OCI-LY3 (cell line): ENCODE measurements around the gene PNPLA2.
A peak's percentile ranks its signal among the peaks of the same experiment; 100 is the strongest.

Experiments
- H2AFZ ChIP-seq: fragments of 200-600, 300-600 bp; shearing (Covaris generic); 2 replicates; pipeline ENCODE4 v1.6.0; 2014; ENCODE audit warnings: antibody characterized with exemption, low read depth, low read length
- H3K27ac ChIP-seq: fragments of 200-600, 300-600 bp; sonication (generic); 2 replicates; pipeline ENCODE4 v1.5.1; 2014; ENCODE audit warnings: mild to moderate bottlenecking, low read length, moderate library complexity, mixed read lengths
- H3K27me3 ChIP-seq: fragments of 200-600, 300-600 bp; sonication (generic); 2 replicates; pipeline ENCODE4 v1.6.1; 2014; ENCODE audit warnings: low read depth, low read length, mixed read lengths
- H3K36me3 ChIP-seq: fragments of 200-600, 300-600 bp; sonication (generic); replicated peaks from 2 replicates; pipeline ENCODE3; 2014; ENCODE audit warnings: low read depth, low read length, mixed read lengths
- H3K4me1 ChIP-seq: fragments of 300-600, 200-600 bp; sonication (generic); 2 replicates; pipeline ENCODE4 v1.6.1; 2014; ENCODE audit warnings: low read length, mixed read lengths
- H3K4me2 ChIP-seq: fragments of 200-600, 300-600 bp; sonication (generic); 2 replicates; pipeline ENCODE4 v1.6.1; 2014; ENCODE audit warnings: low read length, mixed read lengths
- H3K4me3 ChIP-seq: fragments of 300-600, 200-600 bp; sonication (generic); 2 replicates; pipeline ENCODE4 v1.5.1; 2014; ENCODE audit warnings: antibody characterized with exemption, mild to moderate bottlenecking, low read length, moderate library complexity
- H3K79me2 ChIP-seq: fragments of 300-600, 200-600 bp; shearing (Covaris generic); 2 replicates; pipeline ENCODE4 v1.6.1; 2014; ENCODE audit warnings: mild to moderate bottlenecking, low read length, mixed read lengths
- H3K9ac ChIP-seq: fragments of 300-600, 200-600 bp; shearing (Covaris generic); 2 replicates; pipeline ENCODE4 v1.6.0; 2014; ENCODE audit warnings: mild to moderate bottlenecking, low read length, moderate library complexity
- H3K9me3 ChIP-seq: fragments of 200-600, 300-600 bp; shearing (Covaris generic); 2 replicates; pipeline ENCODE4 v1.6.1; 2014; ENCODE audit warnings: low read length, mixed read lengths; ENCODE audit not compliant: insufficient read depth
- H4K20me1 ChIP-seq: fragments of 200-600, 300-600 bp; sonication (generic); 2 replicates; pipeline ENCODE4 v1.6.1; 2016; ENCODE audit warnings: low read length, mixed read lengths; ENCODE audit not compliant: insufficient read depth
- EZH2phosphoT487 ChIP-seq: fragments of 200-600 bp; shearing (Covaris generic); IDR thresholded peaks from 2 replicates; pipeline ENCODE4 v1.6.1; 2018; ENCODE audit warnings: antibody characterized with exemption, mixed run types, low read depth
- TF ChIP-seq, protein P1 (sequence below): fragments of 200-600, 300-600 bp; sonication (generic); IDR thresholded peaks from 2 replicates; pipeline ENCODE4 v1.5.1; 2014; ENCODE audit warnings: antibody characterized with exemption, low read length, low read depth

Gene PNPLA2

DNA sequence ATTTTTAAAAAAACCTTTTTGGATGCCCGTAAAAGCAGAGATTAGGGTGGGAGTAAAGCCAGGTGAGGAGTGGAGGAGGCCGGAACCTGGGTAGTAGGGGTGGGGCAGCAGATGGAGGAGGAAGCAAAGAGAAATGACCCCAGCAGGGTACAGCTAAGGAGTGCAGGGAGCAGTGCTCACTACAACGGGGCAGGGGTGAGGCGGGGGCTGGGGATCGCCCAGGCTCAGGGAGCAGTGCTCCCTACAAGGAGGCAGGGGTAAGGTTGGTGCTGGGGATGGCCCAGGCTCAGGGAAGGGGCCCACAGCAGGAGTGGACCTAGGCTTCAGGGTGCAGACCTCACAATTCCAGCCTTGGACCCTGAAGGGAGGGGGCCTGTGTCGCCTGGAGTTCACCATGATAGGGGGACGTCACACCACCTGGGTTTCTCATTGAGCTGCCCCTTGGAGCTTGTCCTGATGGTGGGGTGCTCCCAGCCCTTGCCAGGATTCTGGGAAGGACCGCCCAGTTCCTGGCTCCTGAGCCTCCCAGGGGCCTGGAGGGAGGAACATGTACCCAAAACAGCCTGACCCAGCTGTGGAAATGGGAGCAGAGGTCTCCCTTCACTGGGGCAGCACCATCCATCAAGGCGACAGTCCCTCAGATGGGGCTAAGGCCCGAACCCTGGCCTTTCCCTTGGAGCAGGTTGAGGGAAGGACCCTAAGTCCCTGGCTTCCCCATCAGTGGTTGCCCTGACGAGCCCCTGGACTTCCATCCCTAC, 2.9 kb upstream of the PNPLA2 start:
- Histone ChIP-seq H3K36me3 (peaks cover 31% of the 10 kb centered on the region), H2AFZ (no peak overlapping the region), H3K79me2 (peaks cover 31% of the 10 kb centered on the region), H3K4me1 (peaks cover 21% of the 10 kb centered on the region), H3K4me2 (no peak overlapping the region), H4K20me1 (peaks cover 30% of the 10 kb centered on the region), H3K27me3 (no peaks in the 10 kb centered on the region), H3K27ac (no peak overlapping the region), H3K4me3 (no peak overlapping the region), H3K9ac (no peak overlapping the region), H3K9me3 (no peaks in the 10 kb centered on the region)
- TF ChIP-seq EZH2phosphoT487: no peak

DNA sequence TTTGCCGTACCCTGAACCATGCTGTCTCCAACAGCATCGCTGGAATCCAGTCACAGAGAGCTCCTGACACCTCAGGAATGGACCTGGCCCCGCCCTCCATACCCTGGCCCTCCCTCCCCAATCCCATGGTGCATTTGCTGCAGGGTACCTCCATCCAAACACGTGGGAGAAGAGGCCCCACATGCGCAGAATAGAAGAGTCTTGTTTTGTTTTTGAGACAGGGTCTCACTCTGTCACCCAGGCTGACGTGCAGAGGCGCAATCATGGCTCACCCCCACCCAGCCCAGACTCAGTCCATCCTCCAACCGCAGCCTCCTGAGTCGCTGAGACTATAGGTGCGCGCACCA, 2.3 kb upstream of the PNPLA2 start:
- no peak overlapping the region for H3K27ac ChIP-seq
- H3K27me3 ChIP-seq: no peaks in the 10 kb centered on the region
- H3K4me1 ChIP-seq: peaks cover 18% of the 10 kb centered on the region
- H3K36me3 ChIP-seq: peaks cover 27% of the 10 kb centered on the region
- peaks cover 30% of the 10 kb centered on the region for H4K20me1 ChIP-seq
- H3K4me3 ChIP-seq: no peak overlapping the region
- no peak overlapping the region for H2AFZ ChIP-seq
- H3K9ac ChIP-seq: no peak overlapping the region
- H3K4me2 ChIP-seq: no peak overlapping the region
- H3K79me2 ChIP-seq: peaks cover 28% of the 10 kb centered on the region
- no peaks in the 10 kb centered on the region for H3K9me3 ChIP-seq
- no peak for TF ChIP-seq EZH2phosphoT487
- TF ChIP-seq, protein P1, sequence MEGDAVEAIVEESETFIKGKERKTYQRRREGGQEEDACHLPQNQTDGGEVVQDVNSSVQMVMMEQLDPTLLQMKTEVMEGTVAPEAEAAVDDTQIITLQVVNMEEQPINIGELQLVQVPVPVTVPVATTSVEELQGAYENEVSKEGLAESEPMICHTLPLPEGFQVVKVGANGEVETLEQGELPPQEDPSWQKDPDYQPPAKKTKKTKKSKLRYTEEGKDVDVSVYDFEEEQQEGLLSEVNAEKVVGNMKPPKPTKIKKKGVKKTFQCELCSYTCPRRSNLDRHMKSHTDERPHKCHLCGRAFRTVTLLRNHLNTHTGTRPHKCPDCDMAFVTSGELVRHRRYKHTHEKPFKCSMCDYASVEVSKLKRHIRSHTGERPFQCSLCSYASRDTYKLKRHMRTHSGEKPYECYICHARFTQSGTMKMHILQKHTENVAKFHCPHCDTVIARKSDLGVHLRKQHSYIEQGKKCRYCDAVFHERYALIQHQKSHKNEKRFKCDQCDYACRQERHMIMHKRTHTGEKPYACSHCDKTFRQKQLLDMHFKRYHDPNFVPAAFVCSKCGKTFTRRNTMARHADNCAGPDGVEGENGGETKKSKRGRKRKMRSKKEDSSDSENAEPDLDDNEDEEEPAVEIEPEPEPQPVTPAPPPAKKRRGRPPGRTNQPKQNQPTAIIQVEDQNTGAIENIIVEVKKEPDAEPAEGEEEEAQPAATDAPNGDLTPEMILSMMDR: no peak

DNA sequence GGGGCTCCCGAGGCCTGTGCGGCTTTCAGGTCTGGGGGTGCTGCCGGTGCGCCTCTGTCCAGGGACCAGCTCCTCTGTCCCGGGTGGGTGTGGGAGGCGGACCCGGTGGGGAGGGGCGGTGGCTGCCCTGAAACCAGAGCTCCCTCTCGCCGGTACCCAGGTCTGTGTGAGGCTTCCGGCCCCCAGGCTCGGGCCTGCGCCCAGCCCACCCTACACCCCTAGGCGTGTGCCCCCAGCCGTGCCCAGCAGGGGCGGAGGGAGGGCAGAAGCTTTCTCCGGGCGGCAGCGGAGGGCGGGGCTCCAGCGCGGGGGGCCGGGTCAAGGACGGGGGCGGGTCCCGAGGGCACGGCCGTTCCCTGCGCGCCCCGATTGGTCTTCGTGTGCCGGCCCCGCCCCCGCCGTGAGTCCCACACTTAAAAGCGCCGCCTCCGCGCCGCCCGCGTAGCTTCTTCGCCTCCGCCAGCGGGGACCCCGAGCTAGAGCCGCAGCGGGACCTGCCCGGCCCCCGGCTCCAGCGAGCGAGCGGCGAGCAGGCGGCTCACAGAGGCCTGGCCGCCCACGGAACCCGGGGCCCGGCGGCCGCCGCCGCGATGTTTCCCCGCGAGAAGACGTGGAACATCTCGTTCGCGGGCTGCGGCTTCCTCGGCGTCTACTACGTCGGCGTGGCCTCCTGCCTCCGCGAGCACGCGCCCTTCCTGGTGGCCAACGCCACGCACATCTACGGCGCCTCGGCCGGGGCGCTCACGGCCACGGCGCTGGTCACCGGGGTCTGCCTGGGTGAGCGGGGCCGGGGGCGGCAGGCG, 616 bp downstream of the PNPLA2 start:
- H2AFZ ChIP-seq: no peak overlapping the region
- peak overlapping the region; percentile 86 for H3K9ac ChIP-seq

GRCh38 chr11:819943-820649, 1.4 kb downstream of the PNPLA2 start:
- TF ChIP-seq, protein P1: no peak
- TF ChIP-seq EZH2phosphoT487: no peak
- H3K79me2 ChIP-seq: peaks cover 11% of the 10 kb centered on the region; the same call in 1 of the 2 replicates
- peaks cover 16% of the 10 kb centered on the region for H4K20me1 ChIP-seq
- peak overlapping the region; percentile 86 for H3K4me3 ChIP-seq
- H2AFZ ChIP-seq: no peak overlapping the region
- peak overlapping the region; percentile 99 for H3K4me2 ChIP-seq
- H3K9ac ChIP-seq: peak overlapping the region; percentile 86
- H3K27me3 ChIP-seq: no peaks in the 10 kb centered on the region
- peaks cover 11% of the 10 kb centered on the region for H3K4me1 ChIP-seq
- peaks cover 8% of the 10 kb centered on the region for H3K36me3 ChIP-seq
- H3K9me3 ChIP-seq: no peaks in the 10 kb centered on the region
- H3K27ac ChIP-seq: peak overlapping the region; percentile 52

More for the DNA sequence above, 616 bp downstream of the PNPLA2 start:
- Histone ChIP-seq H3K27me3 (no peaks in the 10 kb centered on the region), H3K4me1 (peaks cover 11% of the 10 kb centered on the region), H3K27ac (peak overlapping the region; percentile 52), H3K79me2 (peaks cover 11% of the 10 kb centered on the region; the same call in 1 of the 2 replicates), H3K4me2 (peak overlapping the region; percentile 99), H4K20me1 (peaks cover 16% of the 10 kb centered on the region), H3K36me3 (peaks cover 2% of the 10 kb centered on the region), H3K9me3 (no peaks in the 10 kb centered on the region), H3K4me3 (peak overlapping the region; percentile 86)
- TF ChIP-seq, protein P1: no peak
- no peak for TF ChIP-seq EZH2phosphoT487
